Kidney (tissue), 14 donors: ENCODE measurements around the gene SCN7A. TPM values are rescaled to one million over a fixed set of nuclear protein-coding genes. Genes with fewer than 3 reads are reported as not detected.

Experiments
- DNase-seq, 5 donors: peaks; one replicate each; pipeline ENCODE4 v3.0.0-alpha.2; 2013 to 2020
- FAIRE-seq: peaks from 2 replicates; lab custom pipeline; 2012; peaks lifted over from hg19 to GRCh38; lab: Jason Lieb, UNC
- H3K27ac ChIP-seq, 2 donors: one replicate each; pipeline ENCODE4 v1.7.0; 2013; ENCODE audit warnings: low read depth in 2 of 2, low read length in 2 of 2, inconsistent platforms in 1 of 2
- H3K27me3 ChIP-seq: one replicate; pipeline ENCODE4 v1.7.1; 2013; ENCODE audit warnings: low read length, inconsistent platforms; ENCODE audit not compliant: control insufficient read depth, insufficient read depth
- H3K36me3 ChIP-seq, 3 donors: one replicate each; pipeline versions ENCODE4 v1.7.0 to v1.7.1; 2013; ENCODE audit warnings: low read length in 3 of 3, control low read depth in 1 of 3, inconsistent platforms in 1 of 3; ENCODE audit not compliant: insufficient read depth in 3 of 3, control insufficient read depth in 2 of 3
- H3K4me1 ChIP-seq, 3 donors: one replicate each; pipeline versions ENCODE4 v1.7.0 to v1.7.1; 2013; ENCODE audit warnings: low read length in 3 of 3, inconsistent platforms in 1 of 3, low read depth in 1 of 3; ENCODE audit not compliant: control insufficient read depth in 2 of 3, insufficient read depth in 2 of 3
- H3K4me3 ChIP-seq, 3 donors: one replicate each; pipeline versions ENCODE4 v1.7.0 to v1.8.1; 2013; ENCODE audit warnings: low read length in 3 of 3, control low read depth in 1 of 3, inconsistent platforms in 1 of 3
- H3K9ac ChIP-seq, 3 donors: one replicate each; pipeline versions ENCODE4 v1.7.0 to v1.7.1; 2013; ENCODE audit warnings: low read length in 3 of 3, control low read depth in 1 of 3, inconsistent platforms in 1 of 3
- H3K9me3 ChIP-seq, 3 donors: one replicate each; pipeline versions ENCODE4 v1.7.0 to v1.7.1; 2013; ENCODE audit warnings: low read length in 3 of 3, control low read depth in 1 of 3, inconsistent platforms in 1 of 3; ENCODE audit not compliant: control insufficient read depth in 2 of 3, insufficient read depth in 1 of 3
- CTCF ChIP-seq: IDR thresholded peaks from 3 replicates; pipeline ENCODE4 v1.5.1; 2012; ENCODE audit warnings: mild to moderate bottlenecking, moderate library complexity, borderline replicate concordance; ENCODE audit not compliant: insufficient read depth; ENCODE audit errors: extremely low read depth
- intact Hi-C: fragments of 100-400 bp; cut with DNase I; formaldehyde crosslinking; loops from one replicate; pipeline ENCODE4 v1.11.1; 2022
- polyA plus RNA-seq: library from polyadenylated mRNA; stranded (reverse); fragments of 350-450 nt; fragmentation: Illumina TruSeq; extraction: RNeasy Lipid Tissue Mini Kit (QIAGEN cat#74804); gene quantifications from one replicate; pipeline ENCODE4 v1.2.3, GENCODE V29; 2014; ENCODE audit warnings: low read depth, low replicate concordance; ENCODE audit not compliant: insufficient read depth
- total RNA-seq: library from RNA; stranded (reverse); fragmentation: NEBNext Ultra II Directional; extraction: Animal tissue kit (Norgen Biotek cat#: 25700); gene quantifications from one replicate; pipeline ENCODE4 v1.2.1, GENCODE V29; 2021
- donor health status: control.
- donor health status: control.
- donor health status: control.
- donor health status: control.
- donor health status: control.
- donor health status: DM: yes; HTN: yes; CAD: no.
- donor health status: Normal renal cell carcinoma (clear cell type).

SCN7A gene
- total and polyA plus RNA-seq, 2 donors from 2014 or later, result 1.9 to 3.6 TPM

GRCh38 chr2:166424841-166425240 lies 69.2 kb downstream of the SCN7A start:
- FAIRE-seq (no peak), DNase-seq (no peak)
- Histone ChIP-seq H3K9ac (no peak overlapping the region), H3K4me1 (no peaks in the 10 kb centered on the region), H3K27me3 (no peaks in the 10 kb centered on the region), H3K27ac (no peak overlapping the region), H3K9me3 (no peaks in the 10 kb centered on the region), H3K36me3 (no peaks in the 10 kb centered on the region), H3K4me3 (no peak overlapping the region)
- intact Hi-C loops, result no loop called here
- TF ChIP-seq CTCF, result no peak

- H3K9me3 ChIP-seq, result no peaks in the 10 kb centered on the region
- intact Hi-C loops, result no loop called here
- peak; percentile 29 for FAIRE-seq
- no peak overlapping the region for H3K4me3 ChIP-seq
- no peak overlapping the region for H3K9ac ChIP-seq
- DNase-seq, result peak in 2 of 5 donors; percentile 35 to 41
- TF ChIP-seq CTCF, result no peak
- H3K4me1 ChIP-seq, result no peaks in the 10 kb centered on the region
- H3K36me3 ChIP-seq, result no peaks in the 10 kb centered on the region
- no peaks in the 10 kb centered on the region for H3K27me3 ChIP-seq
- no peak overlapping the region for H3K27ac ChIP-seq
Measured at GRCh38 chr2:166419616-166419934, 74.5 kb downstream of the SCN7A start.

- H3K36me3 ChIP-seq, result no peaks in the 10 kb centered on the region
- no peak for TF ChIP-seq CTCF
- no peak for FAIRE-seq
Measured at GRCh38 chr2:166418853-166419615, 75.0 kb downstream of the SCN7A start.

GRCh38 chr2:166417669-166418068 lies 76.4 kb downstream of the SCN7A start:
- Histone ChIP-seq H3K4me1 (no peaks in the 10 kb centered on the region), H3K4me3 (no peak overlapping the region), H3K36me3 (no peaks in the 10 kb centered on the region), H3K27me3 (no peaks in the 10 kb centered on the region), H3K27ac (no peak overlapping the region), H3K9ac (no peak overlapping the region), H3K9me3 (no peaks in the 10 kb centered on the region)
- TF ChIP-seq CTCF, result no peak
- DNase-seq (peak in 2 of 5 donors; percentile 28 to 49), FAIRE-seq (no peak)
- intact Hi-C loops, result no loop called here

More at GRCh38 chr2:166418853-166419615, 75.0 kb downstream of the SCN7A start:
- no peak for DNase-seq
- H3K27ac ChIP-seq, result no peak overlapping the region
- H3K9ac ChIP-seq, result no peak overlapping the region
- intact Hi-C loops, result no loop called here
- no peaks in the 10 kb centered on the region for H3K9me3 ChIP-seq
- H3K4me1 ChIP-seq, result no peaks in the 10 kb centered on the region
- no peak overlapping the region for H3K4me3 ChIP-seq
- no peaks in the 10 kb centered on the region for H3K27me3 ChIP-seq
